Uterus (tissue), 2 donors: ENCODE data around the gene FAM53B.

Source experiments
- CTCF ChIP-seq, 4 experiments: fragments of 200-600 bp in 2 of 4; fragments of 450-650 bp in 2 of 4; sonication (generic) in 2 of 4; IDR thresholded peaks; one replicate each; pipeline ENCODE4 v1.5.1; 2016 to 2019; ENCODE audit warnings: antibody characterized with exemption in 4 of 4, mild to moderate bottlenecking in 2 of 4, moderate library complexity in 1 of 4
- POLR2A ChIP-seq, 2 donors: fragments of 450-650 bp; IDR thresholded peaks; one replicate each; pipeline ENCODE4 v1.6.1; 2016; ENCODE audit warnings: antibody characterized with exemption in 2 of 2, mild to moderate bottlenecking in 1 of 2, moderate library complexity in 1 of 2

- no peak for TF ChIP-seq CTCF (IDR thresholded peaks at IDR 0.05)
- TF ChIP-seq POLR2A (IDR thresholded peaks at IDR 0.05): no peak
Observed at GRCh38 chr10:124626759-124627380, 117.3 kb downstream of the FAM53B start.
